ENCODE measurements around the gene KCNJ9.

KCNJ9 gene

GRCh38 chr1:160089883-160090282 is 8.5 kb downstream of the KCNJ9 start:
- no peak for DNase-seq

GRCh38 chr1:160090760-160091159 is 9.4 kb downstream of the KCNJ9 start:
- no peak for DNase-seq

- no peak for DNase-seq
These were observed 10.4 kb downstream of the KCNJ9 start for GRCh38 chr1:160091666-160092223.

- no peak for DNase-seq
These were observed 11.2 kb downstream of the KCNJ9 start for GRCh38 chr1:160092366-160093068.

- DNase-seq, result no peak
These were observed 11.7 kb downstream of the KCNJ9 start for GRCh38 chr1:160093069-160093395.

GRCh38 chr1:160093624-160094290 is 12.4 kb downstream of the KCNJ9 start:
- no peak for DNase-seq

GRCh38 chr1:160094291-160094625 is 12.9 kb downstream of the KCNJ9 start:
- no peak for DNase-seq

- no peak for DNase-seq
These were observed 13.5 kb downstream of the KCNJ9 start for GRCh38 chr1:160094806-160095205.

- no peak for DNase-seq
These were observed 14.2 kb downstream of the KCNJ9 start for GRCh38 chr1:160095382-160096105.

GRCh38 chr1:160096274-160097116 is 15.2 kb downstream of the KCNJ9 start:
- peak; percentile 25 for DNase-seq

GRCh38 chr1:160097151-160097910 is 16.0 kb downstream of the KCNJ9 start:
- peak; percentile 20 for DNase-seq

- peak; percentile 91 for DNase-seq
These were observed 16.8 kb downstream of the KCNJ9 start, which contains the start of gene IGSF8 for GRCh38 chr1:160097911-160098851. TSS of gene IGSF8 (minus strand) at chr1:160098619. CDS start at chr1:160098472, 147 bp downstream.

- DNase-seq, result peak; percentile 97
These were observed 17.7 kb downstream of the KCNJ9 start for GRCh38 chr1:160098852-160099561.

GRCh38 chr1:160099716-160100375 is 18.5 kb downstream of the KCNJ9 start:
- DNase-seq, result no peak

GRCh38 chr1:160101037-160101716 is 19.8 kb downstream of the KCNJ9 start:
- peak; percentile 91 for DNase-seq

GRCh38 chr1:160101717-160102522 is 20.6 kb downstream of the KCNJ9 start:
- DNase-seq, result no peak

GRCh38 chr1:160103658-160104408 is 22.5 kb downstream of the KCNJ9 start:
- DNase-seq, result no peak

Data from hematopoietic multipotent progenitor cell treated with erythropoietin and hydrocortisone succinate and interleukin-3 and kit ligand, for 4 days (in vitro differentiated cells).